ENCODE data around the gene CUEDC2.

DNA sequence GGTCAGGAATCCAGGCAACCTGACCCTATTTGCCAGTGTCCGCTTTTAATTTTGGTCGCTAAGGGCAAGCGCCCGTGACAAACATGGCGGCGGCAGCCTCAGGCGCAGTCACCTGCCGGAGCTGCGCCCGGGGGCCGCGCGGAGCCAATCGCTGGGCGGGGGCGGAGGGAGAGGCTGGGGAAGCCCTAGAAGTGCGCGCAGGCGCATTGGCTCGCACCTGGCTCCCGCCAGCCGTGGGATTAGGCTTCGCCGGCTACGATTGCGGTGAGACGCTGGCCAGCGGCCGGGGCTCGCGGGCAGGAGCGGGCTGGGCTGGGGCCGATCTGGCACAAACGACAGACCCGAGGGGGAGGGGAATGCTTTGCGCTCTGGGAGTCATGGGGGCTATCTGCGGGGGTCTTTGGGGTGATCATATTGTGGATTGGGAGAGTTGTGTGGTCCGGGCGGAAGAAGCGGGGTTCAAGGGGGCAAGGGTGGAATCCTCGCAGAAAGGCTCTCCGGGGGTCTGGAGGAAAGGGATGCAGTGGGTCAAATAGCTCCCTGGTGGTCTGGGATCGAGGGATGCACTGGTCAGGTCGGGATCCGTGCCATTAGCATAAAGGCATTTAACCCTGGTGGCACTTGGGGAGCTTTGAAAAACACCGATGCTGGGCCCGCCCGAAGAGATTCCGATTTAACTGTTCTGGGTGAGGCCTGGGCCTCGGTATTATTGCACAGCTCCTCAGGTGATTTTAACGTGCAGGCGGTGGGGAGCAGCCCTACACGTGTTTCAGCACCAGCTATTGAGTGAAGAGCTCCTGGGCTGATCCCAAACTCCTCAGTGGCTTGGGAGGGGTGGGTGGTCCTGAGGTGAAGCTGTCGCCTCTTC lies 29.0 kb upstream of the CUEDC2 start:
- TF ChIP-seq, protein P1, sequence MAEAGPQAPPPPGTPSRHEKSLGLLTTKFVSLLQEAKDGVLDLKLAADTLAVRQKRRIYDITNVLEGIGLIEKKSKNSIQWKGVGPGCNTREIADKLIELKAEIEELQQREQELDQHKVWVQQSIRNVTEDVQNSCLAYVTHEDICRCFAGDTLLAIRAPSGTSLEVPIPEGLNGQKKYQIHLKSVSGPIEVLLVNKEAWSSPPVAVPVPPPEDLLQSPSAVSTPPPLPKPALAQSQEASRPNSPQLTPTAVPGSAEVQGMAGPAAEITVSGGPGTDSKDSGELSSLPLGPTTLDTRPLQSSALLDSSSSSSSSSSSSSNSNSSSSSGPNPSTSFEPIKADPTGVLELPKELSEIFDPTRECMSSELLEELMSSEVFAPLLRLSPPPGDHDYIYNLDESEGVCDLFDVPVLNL (IDR thresholded peaks at IDR 0.05; ENCODE audit: low read depth, low read length), result no peak
- TF ChIP-seq, protein P2, sequence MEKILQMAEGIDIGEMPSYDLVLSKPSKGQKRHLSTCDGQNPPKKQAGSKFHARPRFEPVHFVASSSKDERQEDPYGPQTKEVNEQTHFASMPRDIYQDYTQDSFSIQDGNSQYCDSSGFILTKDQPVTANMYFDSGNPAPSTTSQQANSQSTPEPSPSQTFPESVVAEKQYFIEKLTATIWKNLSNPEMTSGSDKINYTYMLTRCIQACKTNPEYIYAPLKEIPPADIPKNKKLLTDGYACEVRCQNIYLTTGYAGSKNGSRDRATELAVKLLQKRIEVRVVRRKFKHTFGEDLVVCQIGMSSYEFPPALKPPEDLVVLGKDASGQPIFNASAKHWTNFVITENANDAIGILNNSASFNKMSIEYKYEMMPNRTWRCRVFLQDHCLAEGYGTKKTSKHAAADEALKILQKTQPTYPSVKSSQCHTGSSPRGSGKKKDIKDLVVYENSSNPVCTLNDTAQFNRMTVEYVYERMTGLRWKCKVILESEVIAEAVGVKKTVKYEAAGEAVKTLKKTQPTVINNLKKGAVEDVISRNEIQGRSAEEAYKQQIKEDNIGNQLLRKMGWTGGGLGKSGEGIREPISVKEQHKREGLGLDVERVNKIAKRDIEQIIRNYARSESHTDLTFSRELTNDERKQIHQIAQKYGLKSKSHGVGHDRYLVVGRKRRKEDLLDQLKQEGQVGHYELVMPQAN (conservative IDR thresholded peaks at IDR 0.05), result 0 out of 2 replicates have a peak, but pooled peaks have one; percentile 33
- TF ChIP-seq EZH2 (IDR thresholded peaks at IDR 0.05; ENCODE audit: borderline replicate concordance, control insufficient read depth, low read depth, low read length), result no peak
- TF ChIP-seq, protein P3, sequence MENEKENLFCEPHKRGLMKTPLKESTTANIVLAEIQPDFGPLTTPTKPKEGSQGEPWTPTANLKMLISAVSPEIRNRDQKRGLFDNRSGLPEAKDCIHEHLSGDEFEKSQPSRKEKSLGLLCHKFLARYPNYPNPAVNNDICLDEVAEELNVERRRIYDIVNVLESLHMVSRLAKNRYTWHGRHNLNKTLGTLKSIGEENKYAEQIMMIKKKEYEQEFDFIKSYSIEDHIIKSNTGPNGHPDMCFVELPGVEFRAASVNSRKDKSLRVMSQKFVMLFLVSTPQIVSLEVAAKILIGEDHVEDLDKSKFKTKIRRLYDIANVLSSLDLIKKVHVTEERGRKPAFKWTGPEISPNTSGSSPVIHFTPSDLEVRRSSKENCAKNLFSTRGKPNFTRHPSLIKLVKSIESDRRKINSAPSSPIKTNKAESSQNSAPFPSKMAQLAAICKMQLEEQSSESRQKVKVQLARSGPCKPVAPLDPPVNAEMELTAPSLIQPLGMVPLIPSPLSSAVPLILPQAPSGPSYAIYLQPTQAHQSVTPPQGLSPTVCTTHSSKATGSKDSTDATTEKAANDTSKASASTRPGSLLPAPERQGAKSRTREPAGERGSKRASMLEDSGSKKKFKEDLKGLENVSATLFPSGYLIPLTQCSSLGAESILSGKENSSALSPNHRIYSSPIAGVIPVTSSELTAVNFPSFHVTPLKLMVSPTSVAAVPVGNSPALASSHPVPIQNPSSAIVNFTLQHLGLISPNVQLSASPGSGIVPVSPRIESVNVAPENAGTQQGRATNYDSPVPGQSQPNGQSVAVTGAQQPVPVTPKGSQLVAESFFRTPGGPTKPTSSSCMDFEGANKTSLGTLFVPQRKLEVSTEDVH (IDR thresholded peaks at IDR 0.05; ENCODE audit: low read depth, partially characterized antibody), result no peak
- TF ChIP-seq SRF (IDR thresholded peaks at IDR 0.05; ENCODE audit: low read depth in 2 of 2, low read length in 2 of 2), result no peak
- no peak for TF ChIP-seq RFX5 (IDR thresholded peaks at IDR 0.05; ENCODE audit: low read depth, low read length)
- no peak for TF ChIP-seq SIN3A (IDR thresholded peaks at IDR 0.05; ENCODE audit: low read depth, low read length)
- TF ChIP-seq, protein P4, sequence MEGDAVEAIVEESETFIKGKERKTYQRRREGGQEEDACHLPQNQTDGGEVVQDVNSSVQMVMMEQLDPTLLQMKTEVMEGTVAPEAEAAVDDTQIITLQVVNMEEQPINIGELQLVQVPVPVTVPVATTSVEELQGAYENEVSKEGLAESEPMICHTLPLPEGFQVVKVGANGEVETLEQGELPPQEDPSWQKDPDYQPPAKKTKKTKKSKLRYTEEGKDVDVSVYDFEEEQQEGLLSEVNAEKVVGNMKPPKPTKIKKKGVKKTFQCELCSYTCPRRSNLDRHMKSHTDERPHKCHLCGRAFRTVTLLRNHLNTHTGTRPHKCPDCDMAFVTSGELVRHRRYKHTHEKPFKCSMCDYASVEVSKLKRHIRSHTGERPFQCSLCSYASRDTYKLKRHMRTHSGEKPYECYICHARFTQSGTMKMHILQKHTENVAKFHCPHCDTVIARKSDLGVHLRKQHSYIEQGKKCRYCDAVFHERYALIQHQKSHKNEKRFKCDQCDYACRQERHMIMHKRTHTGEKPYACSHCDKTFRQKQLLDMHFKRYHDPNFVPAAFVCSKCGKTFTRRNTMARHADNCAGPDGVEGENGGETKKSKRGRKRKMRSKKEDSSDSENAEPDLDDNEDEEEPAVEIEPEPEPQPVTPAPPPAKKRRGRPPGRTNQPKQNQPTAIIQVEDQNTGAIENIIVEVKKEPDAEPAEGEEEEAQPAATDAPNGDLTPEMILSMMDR (IDR thresholded peaks at IDR 0.05 in 2 of 3, conservative IDR thresholded peaks at IDR 0.05 in 1 of 3; ENCODE audit: control insufficient read depth in 2 of 3, extremely low read depth in 1 of 3, insufficient read depth in 1 of 3, low read depth in 3 of 3, low read length in 3 of 3), result no peak
